ENCODE results near the gene PLXNA4.

The PLXNA4 gene

GRCh38 chr7:132564090-132564489, 12.2 kb downstream of the PLXNA4 start:
- no peak for DNase-seq

DNA sequence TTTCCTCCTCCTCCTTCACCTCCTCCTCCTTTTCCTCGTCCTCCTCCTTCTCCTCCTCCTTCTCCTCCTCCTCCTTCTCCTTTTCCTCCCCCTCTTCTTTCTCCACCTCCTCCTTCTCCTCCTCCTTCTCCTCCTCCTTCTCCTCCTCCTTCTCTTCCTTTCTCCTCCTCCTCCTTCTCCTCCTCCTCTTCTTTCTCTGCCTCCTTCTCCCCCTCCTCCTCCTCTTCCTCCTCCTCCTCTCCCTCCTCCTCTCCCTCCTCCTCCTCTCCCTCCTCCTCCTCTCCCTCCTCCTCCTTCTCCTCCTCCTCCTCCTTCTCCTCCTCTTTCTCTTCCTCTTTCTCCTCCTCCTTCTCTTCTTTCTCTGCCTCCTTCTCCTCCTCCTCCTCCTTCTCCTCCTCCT, 13.6 kb downstream of the PLXNA4 start:
- DNase-seq, result no peak

DNA sequence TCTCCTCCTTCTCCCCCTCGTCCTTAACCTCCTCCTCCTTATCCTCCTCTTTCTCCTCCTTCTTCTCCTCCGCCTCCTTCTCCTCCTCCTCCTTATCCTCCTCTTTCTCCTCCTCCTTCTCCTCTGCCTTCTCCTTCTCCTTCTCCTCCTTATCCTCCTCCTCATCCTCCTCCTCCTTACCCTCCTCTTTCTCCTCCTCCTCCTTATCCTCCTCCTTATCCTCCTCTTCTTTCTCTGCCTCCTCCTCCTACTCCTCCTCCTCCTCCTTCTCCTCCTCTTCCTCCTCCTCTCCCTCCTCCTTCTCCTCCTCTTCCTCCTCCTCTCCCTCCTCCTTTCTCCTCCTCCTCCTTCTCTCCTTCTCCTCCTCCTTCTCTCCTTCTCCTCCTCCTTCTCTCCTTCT, 14.5 kb downstream of the PLXNA4 start:
- DNase-seq, result no peak

- no peak for DNase-seq
Observed at GRCh38 chr7:132560825-132561529, 15.3 kb downstream of the PLXNA4 start.

DNA sequence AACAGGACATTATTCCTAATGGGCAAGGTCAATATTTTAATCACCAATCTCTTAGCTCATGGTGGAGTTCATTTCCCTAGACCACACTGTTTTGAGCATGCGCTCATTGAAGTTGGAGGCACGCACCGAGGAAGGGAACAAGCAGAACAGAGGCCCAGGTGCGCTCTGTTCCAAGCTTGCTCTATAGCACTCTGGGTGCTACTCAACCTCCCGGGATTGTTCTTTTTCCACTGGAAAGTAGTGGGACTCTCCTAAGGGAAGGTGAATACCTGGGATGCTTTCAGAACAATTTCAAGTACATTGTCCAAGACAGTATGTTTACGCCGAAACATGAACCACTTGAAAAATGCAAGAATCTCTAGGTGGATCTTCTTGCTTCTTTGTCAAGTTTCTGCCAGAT, 16.2 kb downstream of the PLXNA4 start:
- no peak for DNase-seq

DNA sequence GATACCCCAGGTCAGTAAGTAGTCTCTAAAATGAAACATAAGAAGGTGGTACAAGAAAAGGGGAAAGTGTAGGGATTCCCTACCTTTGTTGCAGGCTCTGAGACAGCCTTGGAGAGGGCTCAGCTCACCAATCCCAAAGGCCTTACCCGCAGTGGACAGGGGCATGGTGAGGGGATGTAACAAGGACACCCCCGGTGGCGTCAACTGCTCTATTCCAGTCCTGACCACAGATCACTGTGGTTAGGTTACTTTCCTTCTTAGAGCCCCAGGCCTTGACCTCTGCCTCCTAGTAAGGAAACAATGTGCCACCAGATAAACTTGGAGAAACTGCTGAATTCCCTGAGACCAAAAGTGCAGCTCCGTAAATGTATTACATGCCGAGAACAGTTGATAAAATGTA, 17.5 kb downstream of the PLXNA4 start:
- DNase-seq, result no peak

GRCh38 chr7:132557489-132558044, 18.7 kb downstream of the PLXNA4 start:
- no peak for DNase-seq

DNA sequence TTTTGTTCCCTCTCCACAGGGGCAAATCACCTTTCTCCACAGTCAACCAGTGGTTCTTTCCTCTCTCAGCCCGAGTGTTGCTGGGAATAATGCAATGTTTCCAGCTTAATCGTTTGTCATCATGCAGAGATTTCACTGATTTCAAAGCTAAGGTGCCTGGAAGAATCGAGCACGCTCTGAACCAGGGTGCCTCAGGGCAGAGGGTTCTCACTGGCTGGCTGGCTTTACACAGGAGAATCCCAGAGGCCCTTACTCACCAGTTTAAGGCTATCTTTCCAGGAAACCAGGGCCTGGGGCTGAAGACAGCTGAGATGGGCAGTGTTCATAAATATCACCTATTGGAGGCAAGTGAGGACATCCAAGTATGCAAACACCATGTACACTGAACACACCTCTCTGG, 21.8 kb downstream of the PLXNA4 start:
- DNase-seq, result no peak

GRCh38 chr7:132553031-132553430, 23.2 kb downstream of the PLXNA4 start:
- DNase-seq, result no peak

DNA sequence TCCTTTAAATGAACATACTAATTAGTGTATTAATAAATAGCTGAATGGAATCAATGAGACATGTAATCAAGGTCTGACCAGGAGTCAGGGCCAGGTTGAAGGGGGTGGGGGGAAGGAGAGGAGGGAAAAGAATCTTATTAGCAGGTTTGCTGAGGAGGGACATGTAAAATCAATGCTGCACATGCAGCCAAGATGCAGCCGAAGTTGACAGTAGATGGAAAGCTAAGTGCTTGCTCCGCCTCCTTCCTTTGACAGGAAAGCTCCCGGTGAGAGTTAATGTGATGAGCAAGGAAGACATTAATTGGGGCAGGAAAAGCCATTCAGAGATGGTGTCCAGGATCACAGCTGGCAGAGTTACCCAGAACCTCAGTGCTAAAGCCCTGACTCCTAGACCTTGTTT, 24.4 kb downstream of the PLXNA4 start:
- DNase-seq, result no peak

- DNase-seq, result no peak
Observed at GRCh38 chr7:132551439-132551838, 24.8 kb downstream of the PLXNA4 start.

GRCh38 chr7:132548489-132549078, 27.7 kb downstream of the PLXNA4 start:
- no peak for DNase-seq

DNA sequence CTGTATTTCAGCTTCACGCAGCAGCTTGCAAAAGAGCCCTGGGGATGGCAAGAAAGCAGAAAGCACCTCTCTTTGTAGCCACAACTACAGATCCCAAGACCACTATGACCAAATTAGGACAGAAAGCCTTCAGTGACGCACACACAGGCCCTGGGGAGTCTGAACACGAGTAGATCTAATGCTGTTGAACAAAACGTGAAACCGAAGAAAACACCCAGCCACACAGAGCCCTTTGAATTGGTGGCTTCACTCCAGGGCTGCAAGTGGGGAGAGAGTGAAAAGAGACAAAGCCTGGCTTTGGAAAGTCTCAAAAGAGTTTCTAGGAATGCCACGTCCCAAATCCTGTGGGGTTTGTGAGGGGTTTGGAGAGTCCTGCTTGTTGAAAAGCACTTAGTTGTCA, 28.4 kb downstream of the PLXNA4 start:
- no peak for DNase-seq

DNA sequence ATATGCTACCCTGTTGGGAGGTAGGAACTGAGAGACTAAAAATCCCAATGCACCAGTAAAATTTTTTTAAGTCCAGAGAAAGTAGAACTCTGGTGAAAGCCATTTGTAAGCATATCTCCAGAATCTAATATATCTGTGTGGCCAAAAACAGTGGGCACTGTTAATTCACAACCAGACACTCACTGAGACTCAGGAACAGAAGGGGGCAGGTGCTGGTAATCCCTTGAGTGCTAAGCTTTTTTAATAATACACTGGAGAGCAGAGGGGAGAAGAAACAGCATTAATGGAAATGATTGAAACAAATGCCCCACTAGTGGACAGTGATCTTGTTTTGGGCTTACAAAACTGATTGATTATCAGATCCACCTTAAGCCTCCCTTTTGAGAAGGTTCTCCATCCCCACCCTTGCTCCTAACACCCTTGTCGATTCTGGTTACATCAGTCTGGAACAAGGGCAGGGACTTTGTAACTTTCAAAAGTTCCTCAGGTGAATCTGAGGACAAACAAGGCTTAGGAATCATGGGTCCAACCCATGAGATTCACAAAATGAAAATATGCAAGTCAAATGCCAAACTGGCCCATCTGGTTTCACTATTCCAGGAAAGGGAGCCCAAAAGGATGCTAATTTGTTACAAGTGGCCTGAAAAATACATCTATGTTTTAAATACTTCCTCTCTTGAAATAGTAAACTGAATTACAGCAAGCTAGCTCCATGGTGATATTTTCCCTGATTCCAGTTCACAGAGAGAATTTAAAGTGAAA, 29.7 kb downstream of the PLXNA4 start:
- DNase-seq, result no peak

GRCh38 chr7:132545756-132546155, 30.5 kb downstream of the PLXNA4 start:
- DNase-seq, result no peak

- DNase-seq, result no peak
Observed at GRCh38 chr7:132544999-132545398, 31.3 kb downstream of the PLXNA4 start.

DNA sequence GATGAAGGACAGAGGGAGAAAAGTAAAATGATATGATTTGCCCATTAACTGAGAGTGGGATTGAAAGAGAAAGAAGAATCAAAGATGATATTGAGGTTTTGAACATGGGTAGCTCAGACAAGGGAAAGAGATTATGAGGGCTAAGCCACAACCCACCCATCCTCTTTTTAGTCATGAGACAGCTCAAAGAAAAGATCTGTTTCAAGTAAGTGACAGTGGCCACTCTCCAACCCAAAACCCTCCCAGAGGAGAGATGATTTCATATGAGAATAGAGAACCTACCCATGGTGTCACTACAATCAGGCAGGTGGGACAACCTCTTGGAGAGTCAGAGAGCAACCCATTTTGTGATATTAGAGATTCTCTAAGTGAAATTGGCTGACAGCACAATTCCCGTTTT, 32.2 kb downstream of the PLXNA4 start:
- DNase-seq, result no peak

DNA sequence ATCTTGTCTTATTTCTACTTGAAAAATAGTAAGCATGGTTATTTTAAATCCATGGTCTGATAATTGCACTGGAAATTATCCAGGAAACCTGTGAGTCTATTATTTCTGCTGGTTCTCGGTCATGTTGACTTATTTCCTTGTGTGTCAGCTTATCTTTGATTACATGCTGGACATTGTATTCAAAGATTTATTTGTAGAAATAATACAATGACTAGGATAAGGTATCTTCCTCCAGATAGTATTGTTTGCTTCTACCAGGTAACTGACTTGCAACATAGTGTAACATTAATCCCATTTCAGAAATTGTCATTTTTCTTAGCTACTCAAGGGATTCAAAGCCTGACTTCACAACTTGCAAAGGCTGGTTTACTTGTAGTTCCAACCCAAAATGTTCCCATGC, 33.4 kb downstream of the PLXNA4 start:
- DNase-seq, result no peak

DNA sequence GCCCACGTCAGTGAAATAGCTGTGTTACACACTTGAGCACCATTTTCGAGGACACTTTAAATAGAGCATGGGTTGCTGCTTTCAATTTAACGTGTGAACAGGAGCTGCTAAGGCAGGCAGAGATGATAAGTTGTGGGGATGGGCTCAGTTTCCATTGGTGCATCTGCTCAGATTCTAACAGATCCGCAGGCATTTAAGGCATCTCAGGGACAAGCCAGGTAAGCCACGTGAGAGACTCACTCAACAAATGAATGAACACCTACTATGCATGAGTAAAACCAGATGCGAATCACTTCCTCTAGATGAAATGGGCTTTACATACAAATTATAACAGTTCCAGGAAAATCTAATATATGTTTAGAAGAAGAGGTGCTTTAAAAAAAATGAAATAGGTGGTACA, 34.6 kb downstream of the PLXNA4 start:
- no peak for DNase-seq

DNA sequence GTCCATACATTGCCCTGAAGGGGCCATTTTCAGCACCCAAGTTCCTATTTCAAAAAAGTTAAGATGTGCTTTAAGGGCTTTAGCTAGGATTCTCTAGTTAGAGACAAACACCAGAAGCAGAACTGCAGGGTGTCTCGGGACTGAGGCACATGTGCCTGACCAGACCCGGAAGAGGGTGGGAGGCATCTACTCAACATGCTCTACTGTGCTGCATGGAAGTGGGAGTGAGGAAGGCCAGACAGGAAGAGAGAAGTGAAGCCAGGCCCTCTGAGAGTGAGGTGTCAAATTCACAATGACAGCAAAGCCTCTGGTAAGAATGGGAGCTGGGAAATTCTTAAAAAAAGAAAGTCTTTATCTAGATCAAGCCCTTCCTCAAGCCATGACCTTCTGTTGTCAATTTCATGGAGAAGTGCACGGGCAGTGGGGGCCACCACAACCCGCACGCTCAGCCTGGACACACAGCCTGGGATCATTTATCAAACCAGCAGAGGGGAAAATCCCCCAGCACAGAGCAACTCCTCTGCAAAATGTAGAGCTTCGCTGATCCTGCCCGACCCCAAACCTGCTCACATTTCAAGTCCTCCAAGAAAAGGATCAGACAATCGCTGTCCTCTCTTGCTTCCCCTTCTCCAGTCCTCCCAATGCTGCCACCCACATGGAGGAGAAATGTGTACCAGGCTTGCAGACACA, 38.7 kb downstream of the PLXNA4 start:
- DNase-seq, result no peak

- no peak for DNase-seq
Observed at GRCh38 chr7:132536654-132537395, 39.4 kb downstream of the PLXNA4 start.

DNA sequence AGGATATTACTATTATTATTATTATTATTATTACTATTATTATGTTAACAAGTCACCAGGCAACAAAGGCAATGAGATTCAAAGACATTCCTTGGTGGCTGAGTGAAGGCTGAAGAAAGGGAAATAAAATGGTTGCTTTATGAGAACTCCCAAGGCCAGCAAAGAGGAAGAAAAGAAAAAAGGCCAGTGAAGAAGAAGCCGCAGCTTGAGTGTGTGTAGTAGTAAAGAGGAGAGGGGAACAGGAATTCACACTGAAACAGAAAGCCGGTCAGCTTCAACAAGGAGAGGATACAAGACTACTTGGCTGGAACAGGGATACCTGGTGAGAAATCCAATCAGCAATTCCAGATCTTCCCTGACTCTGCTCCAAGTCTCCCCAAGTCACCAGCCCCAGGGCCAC, 42.4 kb downstream of the PLXNA4 start:
- DNase-seq, result no peak

GRCh38 chr7:132532281-132532680, 44.0 kb downstream of the PLXNA4 start:
- no peak for DNase-seq

Measured in bone marrow (tissue), 2 donors.